Activated CD4-positive, alpha-beta T cell treated with anti-CD3 and anti-CD28 coated beads, Interleukin-2, amount 50 U/mL, for 16 hours (primary cell): Measurements from ENCODE around the gene CACNA1C.

ENCODE experiments used
- DNase-seq: peaks from one replicate; pipeline ENCODE4 v3.0.0-alpha.2; 2020

CACNA1C gene

GRCh38 chr12:2035431-2036055 is 17.2 kb upstream of the CACNA1C start:
- no peak for DNase-seq

DNA sequence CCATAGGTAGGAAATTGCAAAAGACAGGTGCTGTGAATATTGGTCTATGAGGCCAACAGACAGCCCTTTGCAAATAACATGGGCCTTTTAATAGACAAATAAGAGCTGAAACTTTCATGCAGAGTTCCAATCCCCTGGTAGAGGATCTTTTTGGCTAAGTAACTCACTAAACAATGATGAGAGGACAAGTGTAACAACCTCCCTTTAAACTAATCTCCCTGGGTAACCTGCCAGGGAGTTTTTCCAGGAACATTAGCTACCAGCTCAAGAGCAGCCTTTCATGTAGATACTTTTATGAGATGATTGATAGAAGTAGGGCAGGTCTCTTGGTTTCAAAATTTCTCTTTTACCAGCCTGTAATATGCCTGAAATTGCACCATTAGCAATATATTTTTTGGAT is 13.8 kb upstream of the CACNA1C start:
- DNase-seq, result no peak

- no peak for DNase-seq
Measured at GRCh38 chr12:2043054-2043453, 9.7 kb upstream of the CACNA1C start.

DNA sequence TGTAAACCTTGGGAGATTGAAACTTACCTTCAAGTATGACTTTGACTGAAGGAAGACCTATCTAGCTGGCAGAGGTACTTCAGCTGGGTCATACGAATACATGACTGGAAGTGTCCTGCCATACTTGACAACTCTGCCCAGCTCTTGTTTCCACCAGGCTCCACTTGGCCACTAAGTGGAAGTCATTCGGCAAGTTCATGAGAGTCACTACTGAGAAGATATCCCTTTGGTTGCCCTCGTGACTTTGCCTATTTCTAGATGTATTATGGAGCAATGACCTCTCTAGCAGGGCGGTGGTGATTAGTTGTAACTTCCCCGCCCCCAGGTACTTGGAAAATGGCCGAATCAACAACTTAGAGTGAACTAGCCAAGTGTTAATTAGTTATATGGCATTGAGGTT is 8.6 kb upstream of the CACNA1C start:
- no peak for DNase-seq

- no peak for DNase-seq
Measured at GRCh38 chr12:2046957-2047356, 5.8 kb upstream of the CACNA1C start.

DNA sequence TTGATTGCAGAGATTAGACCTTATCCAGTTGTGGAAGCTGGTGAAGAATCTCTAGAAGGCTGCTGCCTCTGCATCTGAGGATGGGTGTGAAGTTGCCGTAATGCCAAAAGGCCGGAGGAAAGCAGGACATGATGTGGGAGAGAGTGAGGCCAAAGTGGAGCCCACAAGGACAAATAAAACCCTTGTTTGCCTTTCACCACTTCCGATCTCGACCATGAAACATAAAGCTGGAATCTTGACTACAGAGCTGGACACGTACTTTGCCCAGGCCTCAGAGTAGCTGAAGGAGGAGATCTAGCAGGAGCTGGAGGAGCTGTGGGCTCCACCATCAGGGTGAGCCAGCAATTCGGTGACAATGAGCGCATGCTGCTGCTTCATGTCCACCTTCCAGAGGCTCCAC is 5.0 kb upstream of the CACNA1C start:
- DNase-seq, result no peak

GRCh38 chr12:2049604-2050540 is 2.9 kb upstream of the CACNA1C start:
- no peak for DNase-seq

GRCh38 chr12:2051700-2052621 is 826 bp upstream of the CACNA1C start:
- DNase-seq, result no peak

DNA sequence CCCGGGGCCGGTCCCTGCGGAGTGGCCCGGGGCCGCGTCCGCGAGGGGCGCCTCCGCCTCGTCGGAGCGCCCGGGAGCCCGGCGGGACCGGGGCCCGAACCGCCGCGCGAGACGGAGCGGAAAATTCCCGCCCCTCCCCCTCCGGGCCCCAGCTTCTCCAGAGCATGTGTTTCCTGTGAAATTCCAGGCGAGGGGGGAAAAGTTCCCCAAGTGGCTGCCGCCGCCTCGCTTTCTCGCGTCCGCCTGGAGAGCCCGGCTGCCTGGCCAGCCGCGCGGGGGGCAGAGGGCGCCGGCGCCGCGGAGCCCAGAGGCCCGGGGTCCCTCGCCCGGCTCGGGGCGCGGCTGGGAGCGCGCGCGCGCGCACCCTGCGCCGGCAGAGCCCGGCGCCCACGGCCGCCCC is 904 bp downstream of the CACNA1C start:
- no peak for DNase-seq

DNA sequence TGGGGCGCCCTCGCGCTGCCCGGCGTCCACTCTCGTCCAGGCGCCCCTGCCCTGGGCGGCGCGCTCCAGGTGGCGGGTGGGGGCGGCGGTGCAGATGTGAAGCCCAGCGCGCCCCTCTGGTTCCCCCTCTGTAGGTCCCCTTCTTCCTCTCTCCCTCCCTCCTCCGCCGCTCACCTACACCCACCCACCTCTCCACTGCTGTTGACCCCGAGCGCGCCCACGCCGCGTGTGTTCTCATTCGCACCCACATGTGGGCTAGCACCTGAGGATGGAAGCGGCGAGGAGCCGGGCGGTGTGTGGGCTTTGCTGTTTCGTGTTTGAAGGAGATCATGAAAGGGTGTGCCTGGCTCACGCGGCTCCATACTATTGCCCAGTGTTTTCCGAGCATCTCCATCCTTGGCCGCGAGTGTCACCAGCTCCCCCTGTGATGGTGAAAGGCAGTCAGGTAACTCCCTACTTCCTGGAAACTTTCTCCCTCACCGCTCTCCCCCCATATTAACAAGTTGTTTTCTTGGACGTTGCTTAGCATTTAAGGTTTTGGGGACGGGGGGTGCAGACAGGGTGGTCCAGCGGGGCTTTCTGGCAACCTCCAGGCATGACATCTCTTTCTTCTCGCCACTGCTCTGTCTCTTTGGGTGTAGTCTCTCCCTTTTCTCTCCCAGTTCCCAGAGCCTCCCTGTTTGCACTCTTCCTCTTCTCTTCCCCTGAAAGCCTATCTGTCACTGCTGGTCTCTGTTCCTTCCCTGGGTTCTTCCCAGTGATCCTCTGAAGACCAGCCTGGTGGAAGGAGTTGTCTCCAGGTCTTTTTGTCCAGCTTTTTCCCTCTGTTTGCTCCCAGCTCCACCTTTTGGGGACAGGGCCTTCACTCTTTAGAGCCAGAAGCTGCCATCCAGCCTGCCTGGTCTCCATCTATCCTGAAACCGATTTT is 1.6 kb downstream of the CACNA1C start:
- no peak for DNase-seq

DNA sequence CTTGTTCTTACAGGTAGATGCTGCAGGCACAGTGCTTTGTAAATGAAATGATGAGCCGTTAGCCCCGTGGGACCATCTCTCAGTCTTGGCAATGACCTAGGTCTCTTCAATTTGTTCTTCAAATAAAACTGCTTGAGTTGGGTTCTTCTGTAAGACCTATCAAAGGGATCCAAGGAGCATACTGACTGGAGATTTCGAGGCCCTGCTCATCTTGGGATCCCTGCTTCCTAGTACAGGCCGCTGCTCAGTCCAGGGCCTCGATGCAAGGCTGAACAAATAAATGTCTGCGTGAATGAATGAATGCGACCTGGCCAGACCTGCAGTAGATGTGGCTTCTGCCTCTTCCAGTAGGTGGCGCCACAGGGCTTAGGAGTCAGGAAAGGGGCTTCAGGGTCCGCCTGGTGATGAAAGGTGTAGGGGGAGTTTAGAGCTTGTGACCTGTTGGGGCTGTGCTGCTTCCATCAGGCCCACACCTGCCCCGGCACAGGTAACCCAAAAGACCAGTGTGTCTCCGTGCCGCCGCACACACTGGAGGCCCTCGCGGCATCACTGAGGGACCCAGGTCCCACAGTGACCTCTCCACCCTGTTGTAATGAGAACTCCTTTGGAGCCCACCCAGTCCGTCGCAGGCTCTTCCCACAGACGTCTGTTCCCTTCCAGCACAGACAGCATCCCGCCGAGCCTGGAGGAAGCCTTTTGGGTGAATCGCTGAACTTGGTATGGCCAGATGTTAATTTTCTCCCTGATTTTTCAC is 4.4 kb downstream of the CACNA1C start:
- peak; percentile 46 for DNase-seq

- DNase-seq, result no peak
Measured at GRCh38 chr12:2057795-2058408, 5.1 kb downstream of the CACNA1C start.

DNA sequence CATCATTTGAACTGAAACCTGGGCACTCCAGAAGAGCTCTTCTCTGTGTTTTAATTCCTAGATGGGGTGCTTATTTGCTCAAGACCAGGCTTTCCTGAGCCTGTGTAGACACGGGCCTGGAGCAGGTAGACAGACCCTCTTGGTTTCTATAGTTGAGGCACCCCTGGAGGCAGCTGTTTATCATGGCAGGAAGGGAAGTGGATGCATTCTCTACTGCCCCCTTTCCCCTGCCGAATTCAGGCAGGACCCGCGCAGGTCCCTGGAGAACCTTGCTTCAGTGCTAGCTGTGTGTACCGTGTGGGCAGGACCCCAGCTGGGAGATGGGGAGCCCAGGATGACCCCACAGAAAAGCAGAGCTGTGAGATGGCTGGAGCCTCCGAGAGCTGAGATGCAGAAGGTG is 6.0 kb downstream of the CACNA1C start:
- no peak for DNase-seq

DNA sequence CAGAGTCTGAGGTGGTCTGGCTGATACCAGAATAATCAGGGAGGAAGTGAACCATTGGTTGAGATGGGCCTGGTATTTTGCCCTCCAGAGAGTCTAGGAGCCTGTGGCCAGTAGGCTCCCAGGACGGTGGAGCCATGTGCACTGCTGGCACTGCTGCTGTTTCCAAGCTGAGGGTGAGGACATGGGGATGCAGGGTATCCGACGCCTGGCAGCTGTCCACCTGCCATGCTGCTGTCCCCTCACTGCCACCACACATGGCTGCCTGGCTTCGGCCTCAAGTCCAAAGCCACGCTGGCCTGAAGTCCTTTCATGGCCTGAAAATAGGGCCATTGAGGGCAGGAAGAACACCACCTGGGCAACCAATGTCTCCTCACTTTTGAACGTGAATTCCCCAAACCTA is 8.6 kb downstream of the CACNA1C start:
- no peak for DNase-seq

DNA sequence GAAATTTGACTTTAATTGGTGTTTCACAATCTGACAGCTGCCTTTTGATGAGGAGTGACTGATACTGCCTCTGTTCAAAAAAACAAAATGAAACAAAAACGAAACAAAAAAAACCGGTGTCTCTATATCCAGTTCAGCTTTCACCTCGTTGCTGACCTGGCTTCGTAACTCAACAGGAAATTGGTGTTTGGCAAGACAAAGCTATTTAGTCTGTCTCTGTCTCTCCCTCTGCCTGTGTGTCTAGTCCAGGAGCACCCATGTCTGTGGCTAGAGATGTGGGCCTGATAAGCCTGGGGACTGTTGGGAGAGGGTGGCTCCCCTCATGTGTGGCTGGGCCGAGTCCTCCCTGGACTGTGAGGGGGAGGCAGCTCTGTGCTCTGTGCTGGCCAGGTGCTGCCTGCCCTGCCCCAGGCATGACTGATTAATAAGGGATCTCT is 11.3 kb downstream of the CACNA1C start:
- DNase-seq, result peak; percentile 32

- no peak for DNase-seq
Measured at GRCh38 chr12:2068653-2069052, 15.9 kb downstream of the CACNA1C start.

GRCh38 chr12:2070440-2071045 is 17.8 kb downstream of the CACNA1C start:
- no peak for DNase-seq

GRCh38 chr12:2074792-2075191 is 22.0 kb downstream of the CACNA1C start:
- no peak for DNase-seq

DNA sequence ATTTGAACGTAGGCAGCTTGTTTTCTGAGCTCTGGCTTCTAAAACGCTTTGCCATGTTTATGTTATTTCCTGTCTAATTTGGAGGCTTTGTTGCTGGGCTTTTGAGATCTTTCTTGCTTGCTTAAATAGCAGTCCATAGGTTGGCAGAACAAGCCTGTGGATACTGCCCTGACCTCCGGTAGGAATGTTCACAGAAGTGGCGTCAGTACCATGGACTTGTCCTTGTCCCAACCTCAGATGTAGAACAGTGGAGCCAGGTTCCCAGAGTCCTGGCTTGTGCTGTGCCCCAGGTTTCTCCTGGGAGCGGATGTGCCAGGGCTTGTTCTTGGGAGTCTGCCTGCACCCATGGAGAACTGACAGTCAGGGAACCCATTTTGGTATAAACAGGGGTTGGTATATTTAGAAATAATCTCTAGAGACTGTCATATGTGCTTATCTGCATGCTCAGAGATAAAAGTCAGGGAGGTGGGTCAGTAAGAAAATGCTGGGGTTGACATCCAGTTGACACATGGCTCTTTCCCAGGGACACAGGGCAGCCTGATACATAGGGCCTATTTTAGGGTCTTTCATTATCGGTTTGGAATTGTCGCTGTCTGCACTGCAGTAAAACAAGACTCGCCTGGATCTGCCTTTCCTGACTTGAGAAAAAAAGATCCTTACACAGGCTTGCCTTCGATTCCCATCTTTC is 22.9 kb downstream of the CACNA1C start:
- DNase-seq, result no peak

DNA sequence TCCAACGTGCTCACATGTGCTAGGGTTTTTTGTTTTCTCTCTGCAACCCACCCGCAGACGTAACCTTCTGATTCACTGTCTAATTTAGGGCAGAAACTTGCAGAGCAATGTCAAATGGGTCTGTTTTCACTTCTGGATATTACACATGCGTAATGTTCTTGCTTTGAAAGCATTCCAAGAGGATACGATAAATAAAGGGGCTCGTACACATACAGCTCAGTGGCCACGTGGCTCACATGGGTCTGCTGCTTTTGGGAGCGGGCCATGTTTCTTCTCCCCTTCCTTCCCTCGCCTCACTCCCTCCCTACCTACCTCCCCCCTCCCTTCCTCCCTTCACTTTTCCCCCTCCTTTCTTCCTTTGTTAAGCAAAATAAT is 23.4 kb downstream of the CACNA1C start:
- DNase-seq, result no peak
